GM12878 (cell line): ENCODE measurements around the gene CCDC78. TPM values are rescaled to one million over a fixed set of nuclear protein-coding genes. Genes with fewer than 3 reads are reported as not detected.
A peak's percentile ranks its signal among the peaks of the same experiment; 100 is the strongest.

Source experiments
- ETV6 ChIP-seq, 2 experiments: fragments of 450-650 bp in 1 of 2; IDR thresholded peaks in 1 of 2; conservative IDR thresholded peaks in 1 of 2; 2 replicates each; pipeline ENCODE4 v1.6.1; 2014; ENCODE audit warnings: antibody characterized with exemption in 1 of 2, borderline replicate concordance in 1 of 2, low read depth in 1 of 2, mild to moderate bottlenecking in 1 of 2, moderate library complexity in 1 of 2
- KDM1A ChIP-seq: fragments of 200-600 bp; sonication (generic); IDR thresholded peaks from 2 replicates; pipeline ENCODE4 v1.6.1; 2016; ENCODE audit warnings: borderline replicate concordance
- NR2C1 ChIP-seq: fragments of 450-650 bp; IDR thresholded peaks from 2 replicates; pipeline ENCODE4 v1.6.1; 2017; ENCODE audit warnings: antibody characterized with exemption, mild to moderate bottlenecking, moderate library complexity
- NRF1 ChIP-seq: conservative IDR thresholded peaks from 2 replicates; pipeline ENCODE4 v1.6.1; 2011; ENCODE audit warnings: mild to moderate bottlenecking, low read depth, low read length, improper control_type of control experiment
- PAX8 ChIP-seq: fragments of 450-650 bp; IDR thresholded peaks from 2 replicates; pipeline ENCODE4 v1.6.1; 2017; ENCODE audit warnings: mild to moderate bottlenecking, moderate library complexity
- SIX5 ChIP-seq: IDR thresholded peaks from 2 replicates; pipeline ENCODE4 v1.6.1; 2011; ENCODE audit warnings: mild to moderate bottlenecking, low read depth, low read length, moderate library complexity; ENCODE audit not compliant: severe bottlenecking
- SUPT20H ChIP-seq: IDR thresholded peaks from 2 replicates; pipeline ENCODE4 v1.6.1; 2011; ENCODE audit warnings: low read depth, mild to moderate bottlenecking, low read length, moderate library complexity, borderline replicate concordance; ENCODE audit not compliant: control insufficient read depth
- TAF1 ChIP-seq: IDR thresholded peaks from 2 replicates; pipeline ENCODE4 v1.6.1; 2011; ENCODE audit warnings: mild to moderate bottlenecking, low read depth, low read length, borderline replicate concordance
- YY1 ChIP-seq: IDR thresholded peaks from 2 replicates; pipeline ENCODE4 v1.6.1; 2011; ENCODE audit warnings: low read depth, mild to moderate bottlenecking, low read length
- ZNF384 ChIP-seq: IDR thresholded peaks from 2 replicates; pipeline ENCODE4 v1.6.1; 2012; ENCODE audit warnings: low read depth, mild to moderate bottlenecking, low read length, improper control_type of control experiment, borderline replicate concordance
- polyA plus RNA-seq, 11 experiments: library from polyadenylated mRNA; depleted of rRNA in 4 of 11; unstranded in 6 of 11; stranded (reverse) in 5 of 11; fragments of >200 nt; fragmentation: Nextera tagmentation in 4 of 11; fragmentation: Illumina TruSeq in 1 of 11; extraction: Ambion mirVana in 4 of 11; extraction: Trizol in 1 of 11; gene quantifications; 1 replicate in 1 of 11; 2 replicates in 10 of 11; pipeline versions ENCODE4 v1.2.1 to v1.2.3, GENCODE V29; 2011 to 2016; ENCODE audit warnings: inconsistent platforms in 2 of 11, missing spikeins in 2 of 11, low read depth in 1 of 11
- total RNA-seq, 4 experiments: library from RNA; depleted of rRNA in 3 of 4; stranded (reverse); fragments of >200 nt in 3 of 4; fragmentation: Illumina TruSeq in 1 of 4; extraction: Trizol in 1 of 4; gene quantifications; 2 replicates each; pipeline versions ENCODE4 v1.2.1 to v1.2.3, GENCODE V29; 2013 to 2021
- TF ChIP-seq, protein P1 (sequence below): IDR thresholded peaks from 2 replicates; pipeline ENCODE4 v1.6.1; 2011; ENCODE audit warnings: mild to moderate bottlenecking, low read depth, low read length, moderate library complexity; ENCODE audit not compliant: insufficient replicate concordance
- TF ChIP-seq, protein P2 (sequence below): fragments of 450-650 bp; formaldehyde crosslinking; IDR thresholded peaks from 2 replicates; pipeline ENCODE4 v1.4.0; 2020; ENCODE audit warnings: mild to moderate bottlenecking, moderate library complexity
- TF ChIP-seq, protein P3 (sequence below): IDR thresholded peaks from 2 replicates; pipeline ENCODE4 v1.6.1; 2011; ENCODE audit warnings: low read depth, mild to moderate bottlenecking, low read length, moderate library complexity, borderline replicate concordance; ENCODE audit errors: extremely low read depth
- TF ChIP-seq, protein P4 (sequence below): fragments of 450-650 bp; IDR thresholded peaks from 2 replicates; pipeline ENCODE4 v1.6.1; 2017; ENCODE audit warnings: mild to moderate bottlenecking
- TF ChIP-seq, protein P5 (sequence below): fragments of 450-650 bp; IDR thresholded peaks from 2 replicates; pipeline ENCODE4 v1.6.1; 2017; ENCODE audit warnings: mild to moderate bottlenecking, moderate library complexity
- TF ChIP-seq, protein P6 (sequence below): IDR thresholded peaks from 2 replicates; pipeline ENCODE4 v1.6.1; 2012; ENCODE audit warnings: low read depth, low read length, improper control_type of control experiment

Gene CCDC78
- total and polyA plus RNA-seq, 10 of the 15 experiments (the other 5 are each of a cell fraction or from before 2014, with no cell fraction given) = 0.10 to 26.2 (median 5.4) TPM

DNA sequence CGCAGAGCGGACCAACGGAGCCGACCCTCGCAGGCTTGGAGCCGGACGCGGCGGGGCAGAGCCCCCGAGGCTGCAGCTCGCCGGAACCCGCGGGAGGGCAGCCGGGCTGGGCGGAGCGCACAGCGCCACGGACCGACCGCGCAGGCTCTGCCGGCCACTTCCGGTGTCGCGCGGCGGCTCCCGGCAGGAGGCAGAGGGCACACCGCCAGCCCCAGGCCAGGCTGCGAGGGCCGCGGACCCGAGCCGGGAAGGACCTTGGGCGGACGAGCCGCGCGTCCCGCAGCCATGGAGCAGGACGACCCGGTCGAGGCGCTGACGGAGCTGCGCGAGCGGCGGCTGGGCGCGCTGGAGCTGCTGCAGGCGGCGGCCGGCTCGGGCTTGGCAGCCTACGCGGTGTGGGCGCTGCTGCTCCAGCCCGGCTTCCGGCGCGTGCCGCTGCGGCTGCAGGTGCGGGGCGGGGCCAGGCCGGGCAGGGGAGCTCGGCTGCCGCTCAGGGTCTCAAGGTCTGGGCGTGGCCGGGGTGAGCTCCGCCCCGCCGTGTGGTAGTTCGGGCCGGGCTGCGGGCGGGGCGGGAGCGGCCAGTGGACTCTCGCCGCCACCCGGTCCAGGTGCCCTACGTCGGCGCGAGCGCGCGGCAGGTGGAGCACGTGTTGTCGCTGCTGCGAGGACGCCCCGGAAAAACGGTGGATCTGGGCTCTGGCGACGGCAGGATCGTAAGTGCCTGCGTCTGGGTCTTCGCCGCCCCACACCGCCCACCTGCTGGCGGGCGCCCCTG is 5.1 kb downstream of the CCDC78 start, which contains the start of gene ANTKMT (continued):
- TF ChIP-seq, protein P1, sequence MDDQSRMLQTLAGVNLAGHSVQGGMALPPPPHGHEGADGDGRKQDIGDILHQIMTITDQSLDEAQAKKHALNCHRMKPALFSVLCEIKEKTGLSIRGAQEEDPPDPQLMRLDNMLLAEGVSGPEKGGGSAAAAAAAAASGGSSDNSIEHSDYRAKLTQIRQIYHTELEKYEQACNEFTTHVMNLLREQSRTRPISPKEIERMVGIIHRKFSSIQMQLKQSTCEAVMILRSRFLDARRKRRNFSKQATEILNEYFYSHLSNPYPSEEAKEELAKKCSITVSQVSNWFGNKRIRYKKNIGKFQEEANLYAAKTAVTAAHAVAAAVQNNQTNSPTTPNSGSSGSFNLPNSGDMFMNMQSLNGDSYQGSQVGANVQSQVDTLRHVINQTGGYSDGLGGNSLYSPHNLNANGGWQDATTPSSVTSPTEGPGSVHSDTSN = peak; percentile 45
- no peak for TF ChIP-seq SUPT20H
- TF ChIP-seq, protein P2, sequence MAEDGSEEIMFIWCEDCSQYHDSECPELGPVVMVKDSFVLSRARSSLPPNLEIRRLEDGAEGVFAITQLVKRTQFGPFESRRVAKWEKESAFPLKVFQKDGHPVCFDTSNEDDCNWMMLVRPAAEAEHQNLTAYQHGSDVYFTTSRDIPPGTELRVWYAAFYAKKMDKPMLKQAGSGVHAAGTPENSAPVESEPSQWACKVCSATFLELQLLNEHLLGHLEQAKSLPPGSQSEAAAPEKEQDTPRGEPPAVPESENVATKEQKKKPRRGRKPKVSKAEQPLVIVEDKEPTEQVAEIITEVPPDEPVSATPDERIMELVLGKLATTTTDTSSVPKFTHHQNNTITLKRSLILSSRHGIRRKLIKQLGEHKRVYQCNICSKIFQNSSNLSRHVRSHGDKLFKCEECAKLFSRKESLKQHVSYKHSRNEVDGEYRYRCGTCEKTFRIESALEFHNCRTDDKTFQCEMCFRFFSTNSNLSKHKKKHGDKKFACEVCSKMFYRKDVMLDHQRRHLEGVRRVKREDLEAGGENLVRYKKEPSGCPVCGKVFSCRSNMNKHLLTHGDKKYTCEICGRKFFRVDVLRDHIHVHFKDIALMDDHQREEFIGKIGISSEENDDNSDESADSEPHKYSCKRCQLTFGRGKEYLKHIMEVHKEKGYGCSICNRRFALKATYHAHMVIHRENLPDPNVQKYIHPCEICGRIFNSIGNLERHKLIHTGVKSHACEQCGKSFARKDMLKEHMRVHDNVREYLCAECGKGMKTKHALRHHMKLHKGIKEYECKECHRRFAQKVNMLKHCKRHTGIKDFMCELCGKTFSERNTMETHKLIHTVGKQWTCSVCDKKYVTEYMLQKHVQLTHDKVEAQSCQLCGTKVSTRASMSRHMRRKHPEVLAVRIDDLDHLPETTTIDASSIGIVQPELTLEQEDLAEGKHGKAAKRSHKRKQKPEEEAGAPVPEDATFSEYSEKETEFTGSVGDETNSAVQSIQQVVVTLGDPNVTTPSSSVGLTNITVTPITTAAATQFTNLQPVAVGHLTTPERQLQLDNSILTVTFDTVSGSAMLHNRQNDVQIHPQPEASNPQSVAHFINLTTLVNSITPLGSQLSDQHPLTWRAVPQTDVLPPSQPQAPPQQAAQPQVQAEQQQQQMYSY (CRISPR knock-in tag) = no peak
- TF ChIP-seq ZNF384 = no peak
- TF ChIP-seq, protein P3, sequence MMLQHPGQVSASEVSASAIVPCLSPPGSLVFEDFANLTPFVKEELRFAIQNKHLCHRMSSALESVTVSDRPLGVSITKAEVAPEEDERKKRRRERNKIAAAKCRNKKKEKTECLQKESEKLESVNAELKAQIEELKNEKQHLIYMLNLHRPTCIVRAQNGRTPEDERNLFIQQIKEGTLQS = no peak
- TF ChIP-seq YY1 = peak; percentile 72
- no peak for TF ChIP-seq KDM1A
- peak; percentile 56 for TF ChIP-seq NR2C1
- peak in 1 of 2 experiments; percentile 16; a peak in 1 of 4 replicates for TF ChIP-seq ETV6 (conservative IDR thresholded peaks at IDR 0.05 in 1 of 2, IDR thresholded peaks at IDR 0.05 in 1 of 2; ENCODE audit: borderline replicate concordance in 1 of 2, low read depth in 1 of 2)
- no peak for TF ChIP-seq PAX8
- TF ChIP-seq TAF1 = peak; percentile 32; the same call in 1 of the 2 replicates
- TF ChIP-seq NRF1 = peak; percentile 28; the same call in 1 of the 2 replicates
- TF ChIP-seq SIX5 = peak; percentile 39
- TF ChIP-seq, protein P4, sequence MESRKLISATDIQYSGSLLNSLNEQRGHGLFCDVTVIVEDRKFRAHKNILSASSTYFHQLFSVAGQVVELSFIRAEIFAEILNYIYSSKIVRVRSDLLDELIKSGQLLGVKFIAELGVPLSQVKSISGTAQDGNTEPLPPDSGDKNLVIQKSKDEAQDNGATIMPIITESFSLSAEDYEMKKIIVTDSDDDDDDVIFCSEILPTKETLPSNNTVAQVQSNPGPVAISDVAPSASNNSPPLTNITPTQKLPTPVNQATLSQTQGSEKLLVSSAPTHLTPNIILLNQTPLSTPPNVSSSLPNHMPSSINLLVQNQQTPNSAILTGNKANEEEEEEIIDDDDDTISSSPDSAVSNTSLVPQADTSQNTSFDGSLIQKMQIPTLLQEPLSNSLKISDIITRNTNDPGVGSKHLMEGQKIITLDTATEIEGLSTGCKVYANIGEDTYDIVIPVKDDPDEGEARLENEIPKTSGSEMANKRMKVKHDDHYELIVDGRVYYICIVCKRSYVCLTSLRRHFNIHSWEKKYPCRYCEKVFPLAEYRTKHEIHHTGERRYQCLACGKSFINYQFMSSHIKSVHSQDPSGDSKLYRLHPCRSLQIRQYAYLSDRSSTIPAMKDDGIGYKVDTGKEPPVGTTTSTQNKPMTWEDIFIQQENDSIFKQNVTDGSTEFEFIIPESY = no peak
- TF ChIP-seq, protein P5, sequence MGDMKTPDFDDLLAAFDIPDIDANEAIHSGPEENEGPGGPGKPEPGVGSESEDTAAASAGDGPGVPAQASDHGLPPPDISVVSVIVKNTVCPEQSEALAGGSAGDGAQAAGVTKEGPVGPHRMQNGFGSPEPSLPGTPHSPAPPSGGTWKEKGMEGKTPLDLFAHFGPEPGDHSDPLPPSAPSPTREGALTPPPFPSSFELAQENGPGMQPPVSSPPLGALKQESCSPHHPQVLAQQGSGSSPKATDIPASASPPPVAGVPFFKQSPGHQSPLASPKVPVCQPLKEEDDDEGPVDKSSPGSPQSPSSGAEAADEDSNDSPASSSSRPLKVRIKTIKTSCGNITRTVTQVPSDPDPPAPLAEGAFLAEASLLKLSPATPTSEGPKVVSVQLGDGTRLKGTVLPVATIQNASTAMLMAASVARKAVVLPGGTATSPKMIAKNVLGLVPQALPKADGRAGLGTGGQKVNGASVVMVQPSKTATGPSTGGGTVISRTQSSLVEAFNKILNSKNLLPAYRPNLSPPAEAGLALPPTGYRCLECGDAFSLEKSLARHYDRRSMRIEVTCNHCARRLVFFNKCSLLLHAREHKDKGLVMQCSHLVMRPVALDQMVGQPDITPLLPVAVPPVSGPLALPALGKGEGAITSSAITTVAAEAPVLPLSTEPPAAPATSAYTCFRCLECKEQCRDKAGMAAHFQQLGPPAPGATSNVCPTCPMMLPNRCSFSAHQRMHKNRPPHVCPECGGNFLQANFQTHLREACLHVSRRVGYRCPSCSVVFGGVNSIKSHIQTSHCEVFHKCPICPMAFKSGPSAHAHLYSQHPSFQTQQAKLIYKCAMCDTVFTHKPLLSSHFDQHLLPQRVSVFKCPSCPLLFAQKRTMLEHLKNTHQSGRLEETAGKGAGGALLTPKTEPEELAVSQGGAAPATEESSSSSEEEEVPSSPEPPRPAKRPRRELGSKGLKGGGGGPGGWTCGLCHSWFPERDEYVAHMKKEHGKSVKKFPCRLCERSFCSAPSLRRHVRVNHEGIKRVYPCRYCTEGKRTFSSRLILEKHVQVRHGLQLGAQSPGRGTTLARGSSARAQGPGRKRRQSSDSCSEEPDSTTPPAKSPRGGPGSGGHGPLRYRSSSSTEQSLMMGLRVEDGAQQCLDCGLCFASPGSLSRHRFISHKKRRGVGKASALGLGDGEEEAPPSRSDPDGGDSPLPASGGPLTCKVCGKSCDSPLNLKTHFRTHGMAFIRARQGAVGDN = peak; percentile 87
- TF ChIP-seq, protein P6, sequence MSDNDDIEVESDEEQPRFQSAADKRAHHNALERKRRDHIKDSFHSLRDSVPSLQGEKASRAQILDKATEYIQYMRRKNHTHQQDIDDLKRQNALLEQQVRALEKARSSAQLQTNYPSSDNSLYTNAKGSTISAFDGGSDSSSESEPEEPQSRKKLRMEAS = no peak; the same call in 1 of the 2 replicates
